Natural killer cell treated with Interleukin-12 subunit alpha and Interleukin-12 subunit beta and Interleukin-15 and Interleukin-18, amount 100 ng/mL, for 72 hours (primary cell): Measurements from ENCODE around the gene PM20D1. TPM values are rescaled to one million over a fixed set of nuclear protein-coding genes. Genes with fewer than 3 reads are reported as not detected.
A peak's percentile ranks its signal among the peaks of the same experiment; 100 is the strongest.
"Not testable (repeated sequence)": the region's sequence is repeated elsewhere in the genome, so short reads cannot be mapped to it uniquely, and the experiment has no call there.

Experiments used
- ATAC-seq, 2 donors: fragments of 150-1000 bp; cut with Tn5 transposase in 1 of 2; sonication (Bioruptor Pico), chemical (Tn5 transposase) in 1 of 2; 2 replicates each; pipeline ENCODE4 v1.10.0; 2021
- DNase-seq: peaks from one replicate; pipeline ENCODE4 v3.0.0; 2022; ENCODE audit warnings: low spot score
- H3K27ac Mint-ChIP-seq, 2 donors: 1 replicate in 1 of 2; 2 replicates in 1 of 2; pipeline ENCODE4 v1.8.0; 2022; ENCODE audit warnings: mixed read lengths in 2 of 2, mild to moderate bottlenecking in 1 of 2, moderate library complexity in 1 of 2
- H3K27me3 Mint-ChIP-seq, 2 donors: 1 replicate in 1 of 2; 2 replicates in 1 of 2; pipeline ENCODE4 v1.8.0; 2022; ENCODE audit warnings: mixed read lengths in 2 of 2
- H3K36me3 Mint-ChIP-seq: one replicate; pipeline ENCODE4 v1.8.0; 2022; ENCODE audit warnings: mixed read lengths
- H3K4me1 Mint-ChIP-seq, 2 donors: 1 replicate in 1 of 2; 2 replicates in 1 of 2; pipeline ENCODE4 v1.8.0; 2022; ENCODE audit warnings: low read depth in 2 of 2, mixed read lengths in 2 of 2, mild to moderate bottlenecking in 1 of 2
- H3K4me3 Mint-ChIP-seq: one replicate; pipeline ENCODE4 v1.8.0; 2022; ENCODE audit warnings: mixed read lengths
- H3K9me3 Mint-ChIP-seq: 2 replicates; pipeline ENCODE4 v1.8.0; 2022; ENCODE audit warnings: mixed read lengths
- total RNA-seq, 2 donors: library from RNA; stranded (reverse); gene quantifications; one replicate each; pipeline ENCODE4 v1.2.3, GENCODE V29; 2022

The PM20D1 gene
- under 1 TPM in 1 of 2 donors, not detected in 1; 0.75 TPM for total RNA-seq

GRCh38 chr1:205849619-205850355, at the start of gene PM20D1:
PM20D1 (minus strand) TSS chr1:205850132; CDS start chr1:205850072, 60 bp downstream.
- DNase-seq (no peak), ATAC-seq (peak; percentile 40 to 98)
- Mint-ChIP-seq H3K4me1 (peaks cover 1 to 12% of the 10 kb centered on the region in 2 donors), H3K27ac (no peak within 1 kb of the TSS), H3K27me3 (no peaks in the 10 kb centered on the region), H3K9me3 (no peaks in the 10 kb centered on the region), H3K4me3 (peak within 1 kb of the TSS; percentile 78), H3K36me3 (no peaks in the 10 kb centered on the region)

- Mint-ChIP-seq H3K27me3 (peaks cover 9 to 10% of the 10 kb centered on the region in 2 donors), H3K4me1 (peaks cover 0 to 2% of the 10 kb centered on the region in 2 donors), H3K36me3 (peaks cover 40% of the 10 kb centered on the region), H3K4me3 (no peak overlapping the region), H3K27ac (no peak overlapping the region), H3K9me3 (peaks cover 32% of the 10 kb centered on the region)
- ATAC-seq (no peak), DNase-seq (no peak)
Observed at GRCh38 chr1:205896351-205896750, 46.4 kb upstream of the PM20D1 start.

- DNase-seq, H3K4me3 Mint-ChIP-seq, H3K27ac Mint-ChIP-seq, H3K27me3 Mint-ChIP-seq, H3K4me1 Mint-ChIP-seq, ATAC-seq: not testable (repeated sequence)
- Mint-ChIP-seq H3K36me3 (peaks cover 33% of the 10 kb centered on the region), H3K9me3 (peaks cover 30% of the 10 kb centered on the region)
Observed at GRCh38 chr1:205894119-205894518, 44.2 kb upstream of the PM20D1 start.

- Mint-ChIP-seq H3K9me3 (peaks cover 23% of the 10 kb centered on the region), H3K36me3 (peaks cover 24% of the 10 kb centered on the region)
- not testable (repeated sequence) for H3K4me1 Mint-ChIP-seq, ATAC-seq, H3K27ac Mint-ChIP-seq, H3K27me3 Mint-ChIP-seq, DNase-seq, H3K4me3 Mint-ChIP-seq
Observed at GRCh38 chr1:205892175-205892574, 42.2 kb upstream of the PM20D1 start.

GRCh38 chr1:205891481-205891880, 41.5 kb upstream of the PM20D1 start:
- Mint-ChIP-seq H3K36me3 (peaks cover 18% of the 10 kb centered on the region), H3K9me3 (peaks cover 19% of the 10 kb centered on the region)
- not testable (repeated sequence) for DNase-seq, H3K4me3 Mint-ChIP-seq, H3K4me1 Mint-ChIP-seq, ATAC-seq, H3K27ac Mint-ChIP-seq, H3K27me3 Mint-ChIP-seq

- not testable (repeated sequence) for H3K4me3 Mint-ChIP-seq, H3K4me1 Mint-ChIP-seq, ATAC-seq, H3K27ac Mint-ChIP-seq, H3K27me3 Mint-ChIP-seq, DNase-seq
- Mint-ChIP-seq H3K9me3 (peaks cover 13% of the 10 kb centered on the region), H3K36me3 (peaks cover 12% of the 10 kb centered on the region)
Observed at GRCh38 chr1:205890631-205891030, 40.7 kb upstream of the PM20D1 start.

GRCh38 chr1:205889706-205890105, 39.8 kb upstream of the PM20D1 start:
- not testable (repeated sequence) for H3K27ac Mint-ChIP-seq, DNase-seq, ATAC-seq, H3K4me3 Mint-ChIP-seq, H3K36me3 Mint-ChIP-seq, H3K27me3 Mint-ChIP-seq, H3K4me1 Mint-ChIP-seq
- peaks cover 11% of the 10 kb centered on the region for H3K9me3 Mint-ChIP-seq

- H3K27me3 Mint-ChIP-seq, H3K27ac Mint-ChIP-seq, DNase-seq, H3K9me3 Mint-ChIP-seq, H3K36me3 Mint-ChIP-seq, ATAC-seq, H3K4me1 Mint-ChIP-seq: not testable (repeated sequence)
- H3K4me3 Mint-ChIP-seq: peak overlapping the region; percentile 2
Observed at GRCh38 chr1:205889006-205889405, 39.1 kb upstream of the PM20D1 start.

- Mint-ChIP-seq H3K4me1 (no peaks in the 10 kb centered on the region), H3K4me3 (no peak overlapping the region), H3K9me3 (peaks cover 4% of the 10 kb centered on the region), H3K27me3 (peaks cover 0 to 4% of the 10 kb centered on the region in 2 donors), H3K27ac (no peak overlapping the region), H3K36me3 (peaks cover 20% of the 10 kb centered on the region)
- ATAC-seq (no peak), DNase-seq (no peak)
Observed at GRCh38 chr1:205883792-205884191, 33.9 kb upstream of the PM20D1 start.

GRCh38 chr1:205880923-205881322, 31.0 kb upstream of the PM20D1 start:
- peaks cover 0 to 6% of the 10 kb centered on the region in 2 donors for H3K4me1 Mint-ChIP-seq
- peaks cover 4 to 20% of the 10 kb centered on the region in 2 donors for H3K27me3 Mint-ChIP-seq
- H3K9me3 Mint-ChIP-seq: peaks cover 4% of the 10 kb centered on the region
- H3K27ac Mint-ChIP-seq: no peak overlapping the region
- ATAC-seq: no peak
- H3K4me3 Mint-ChIP-seq: no peak overlapping the region
- DNase-seq: no peak
- peaks cover 31% of the 10 kb centered on the region for H3K36me3 Mint-ChIP-seq

GRCh38 chr1:205879974-205880373, 30.0 kb upstream of the PM20D1 start:
- Mint-ChIP-seq H3K27me3 (peaks cover 4 to 22% of the 10 kb centered on the region in 2 donors), H3K4me1 (peaks cover 0 to 6% of the 10 kb centered on the region in 2 donors), H3K9me3 (peaks cover 4% of the 10 kb centered on the region), H3K4me3 (no peak overlapping the region), H3K27ac (no peak overlapping the region), H3K36me3 (peaks cover 31% of the 10 kb centered on the region)
- ATAC-seq: no peak
- DNase-seq: no peak

GRCh38 chr1:205878026-205878425, 28.1 kb upstream of the PM20D1 start:
- DNase-seq (no peak), ATAC-seq (no peak)
- H3K27ac Mint-ChIP-seq: no peak overlapping the region
- H3K4me3 Mint-ChIP-seq: no peak overlapping the region
- peaks cover 0 to 6% of the 10 kb centered on the region in 2 donors for H3K4me1 Mint-ChIP-seq
- H3K9me3 Mint-ChIP-seq: peaks cover 4% of the 10 kb centered on the region
- H3K36me3 Mint-ChIP-seq: peaks cover 31% of the 10 kb centered on the region
- H3K27me3 Mint-ChIP-seq: peaks cover 4 to 22% of the 10 kb centered on the region in 2 donors

GRCh38 chr1:205873148-205873547, 23.2 kb upstream of the PM20D1 start:
- H3K36me3 Mint-ChIP-seq, ATAC-seq, H3K27ac Mint-ChIP-seq, DNase-seq, H3K4me1 Mint-ChIP-seq, H3K9me3 Mint-ChIP-seq, H3K4me3 Mint-ChIP-seq: not testable (repeated sequence)
- peaks cover 4 to 11% of the 10 kb centered on the region in 2 donors for H3K27me3 Mint-ChIP-seq

GRCh38 chr1:205870236-205870635, 20.3 kb upstream of the PM20D1 start:
- no peak overlapping the region for H3K4me3 Mint-ChIP-seq
- ATAC-seq: no peak
- DNase-seq: no peak
- no peaks in the 10 kb centered on the region for H3K36me3 Mint-ChIP-seq
- no peak overlapping the region for H3K27ac Mint-ChIP-seq
- H3K4me1 Mint-ChIP-seq: no peaks in the 10 kb centered on the region
- no peaks in the 10 kb centered on the region for H3K9me3 Mint-ChIP-seq
- no peaks in the 10 kb centered on the region for H3K27me3 Mint-ChIP-seq
